HG03108 (cell line): ENCODE measurements around the gene NDUFA3.

ENCODE experiments used
- ATAC-seq: cut with Tn5 transposase; IDR thresholded peaks from one replicate; pipeline ENCODE4 v1.9.1; 2021; ENCODE audit warnings: moderate library complexity; ENCODE audit not compliant: unreplicated experiment

NDUFA3 gene

DNA sequence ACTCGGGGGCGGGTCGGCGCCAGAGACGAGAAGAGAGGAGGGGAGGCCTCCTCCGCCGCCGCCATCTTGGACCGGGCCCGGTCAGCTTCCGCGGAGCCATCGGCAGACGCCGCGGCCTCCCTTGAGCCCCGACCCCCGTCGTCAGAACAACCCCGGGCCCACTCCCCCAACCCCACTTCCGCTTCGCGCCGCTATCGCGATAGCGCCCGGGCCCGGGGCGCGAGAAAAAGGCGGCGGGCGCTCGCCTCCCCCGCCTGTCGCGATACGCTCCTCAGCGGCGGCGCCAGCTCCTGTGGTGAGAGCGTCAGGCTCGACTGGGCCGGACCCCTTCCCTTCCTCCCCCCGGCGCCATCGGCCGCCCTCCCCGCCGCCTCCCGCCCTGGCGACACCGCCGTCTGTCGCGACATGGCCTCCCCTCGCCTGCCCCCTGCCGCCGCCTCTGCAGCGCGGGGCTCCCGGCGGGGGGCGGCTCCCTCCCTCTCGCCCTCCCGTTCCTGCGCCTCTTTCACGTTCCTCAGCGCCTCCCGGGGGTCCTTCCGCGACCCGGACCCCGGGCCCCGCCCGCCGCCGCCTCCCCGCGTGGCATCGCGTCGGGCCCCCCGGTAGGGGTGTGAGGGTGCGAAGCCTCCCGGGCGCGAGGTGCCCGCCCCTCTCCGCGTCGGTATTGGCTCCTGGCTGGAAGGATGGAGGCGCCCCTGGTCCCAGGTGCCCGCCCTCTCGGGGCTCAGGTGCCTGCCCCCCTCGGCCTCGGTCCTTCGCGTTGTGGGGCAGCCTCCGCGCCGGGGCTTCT lies 35.2 kb downstream of the NDUFA3 start, which contains the start of gene CNOT3:
Gene CNOT3 (plus strand): TSS at position 64 of the 790 bp plus-strand sequence. CDS start 5,217 bp downstream, outside the sequence.
- ATAC-seq, result no peak

DNA sequence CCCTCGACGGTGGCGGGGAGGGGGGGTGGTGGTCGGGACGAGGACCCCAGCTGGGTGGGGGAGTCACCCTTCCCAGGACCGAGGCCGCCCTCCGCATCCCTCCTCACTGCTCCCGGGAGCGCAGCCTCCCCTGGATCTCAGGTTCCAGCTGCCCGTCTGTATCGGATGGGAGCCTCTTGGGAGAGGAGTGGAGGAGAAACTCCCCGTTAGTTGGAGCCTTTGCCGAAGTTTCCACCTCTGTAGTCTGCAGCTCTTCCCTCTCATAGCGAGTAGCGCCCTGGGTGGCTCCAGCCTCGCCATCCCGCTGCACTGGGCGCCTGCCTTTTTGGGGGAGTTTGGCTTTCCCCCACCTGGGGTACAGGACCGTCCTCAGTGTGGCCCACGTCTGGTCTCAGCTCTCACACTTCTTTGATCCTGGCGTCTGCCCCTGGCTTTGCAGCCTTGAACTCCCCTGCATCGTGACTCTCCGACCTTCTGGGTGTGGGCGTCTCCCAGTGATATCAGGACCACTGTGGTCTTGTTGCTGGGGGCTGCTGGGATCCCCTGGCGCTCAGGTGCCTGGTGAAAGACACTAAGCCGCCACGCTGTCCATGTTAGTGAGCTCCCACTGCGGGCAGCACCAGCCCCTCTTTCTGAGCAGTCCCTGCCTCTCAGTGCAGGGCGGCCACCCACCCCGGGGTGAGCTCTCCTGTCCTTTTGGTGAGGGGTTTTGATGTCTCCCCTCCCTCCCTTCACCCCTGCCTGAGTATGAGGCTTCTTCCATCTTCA lies 36.0 kb downstream of the NDUFA3 start:
- ATAC-seq, result no peak

DNA sequence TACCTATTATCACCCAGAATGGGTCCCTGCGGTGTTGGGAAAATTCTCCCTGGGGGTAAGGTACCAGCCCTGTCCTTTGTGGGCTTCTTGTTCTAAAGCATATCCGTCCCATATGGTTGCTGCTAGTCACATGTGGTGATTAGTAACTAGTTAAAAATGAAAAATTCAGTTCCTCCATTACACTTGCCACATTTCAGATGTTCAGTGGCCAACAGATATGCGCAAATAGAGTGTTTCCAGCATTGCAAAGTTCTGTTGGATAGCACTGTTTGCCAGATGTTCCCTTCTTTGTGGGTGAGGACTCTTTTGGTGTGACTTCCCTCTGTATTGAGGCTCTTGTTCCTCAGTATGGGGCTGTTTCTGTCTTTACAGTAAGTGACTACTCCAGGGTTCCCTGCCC lies 38.7 kb downstream of the NDUFA3 start:
- ATAC-seq, result no peak

DNA sequence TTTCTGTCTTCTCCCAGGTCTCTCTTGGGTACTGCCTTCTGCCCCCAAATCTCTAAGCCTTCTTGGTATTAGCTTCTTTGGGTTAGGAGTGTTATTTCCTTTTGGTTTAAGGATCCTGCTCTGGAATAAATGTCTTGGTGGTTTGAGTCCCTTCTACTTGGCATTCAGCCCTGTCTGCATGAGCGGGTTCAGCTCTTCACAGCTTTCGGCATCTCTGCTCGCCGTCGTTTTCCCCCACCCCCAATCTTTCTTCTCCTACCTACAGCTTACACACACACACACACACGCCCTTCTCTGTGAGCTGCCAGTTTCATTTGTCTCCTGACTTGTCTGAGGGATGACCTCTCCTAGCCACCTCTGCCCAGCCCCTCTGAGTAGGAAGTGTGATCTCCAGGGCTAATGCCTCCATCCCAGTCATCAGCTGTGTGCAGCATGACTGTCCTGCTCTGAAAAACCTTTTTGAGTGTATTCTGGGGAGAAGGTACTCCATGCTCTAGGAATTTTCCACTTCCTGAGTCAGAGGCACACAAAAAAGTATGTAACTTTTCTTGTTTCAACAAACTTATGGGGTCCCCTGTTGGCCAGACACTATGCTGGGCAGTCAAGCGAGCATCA lies 39.6 kb downstream of the NDUFA3 start:
- no peak for ATAC-seq

DNA sequence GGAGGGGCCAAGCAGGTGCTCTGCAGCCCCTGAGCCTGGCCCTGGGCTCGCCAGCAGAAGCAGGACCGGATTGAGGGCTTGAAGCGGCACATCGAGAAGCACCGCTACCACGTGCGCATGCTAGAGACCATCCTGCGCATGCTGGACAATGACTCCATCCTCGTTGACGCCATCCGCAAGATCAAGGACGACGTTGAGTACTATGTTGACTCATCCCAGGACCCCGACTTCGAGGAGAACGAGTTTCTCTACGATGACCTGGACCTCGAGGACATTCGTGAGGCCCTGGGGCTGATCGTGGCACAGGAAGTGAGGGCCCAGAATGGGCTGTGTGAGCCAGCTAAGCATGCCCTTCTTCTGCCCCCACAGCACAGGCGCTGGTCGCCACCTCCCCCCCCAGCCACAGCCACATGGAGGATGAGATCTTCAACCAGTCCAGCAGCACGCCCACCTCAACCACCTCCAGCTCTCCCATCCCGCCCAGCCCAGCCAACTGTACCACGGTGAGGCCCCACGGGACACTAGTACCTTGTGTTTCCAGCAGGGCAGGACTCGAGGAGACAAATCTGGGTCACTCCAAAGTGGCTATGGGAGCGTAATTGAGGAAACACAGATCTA lies 43.0 kb downstream of the NDUFA3 start:
- no peak for ATAC-seq

DNA sequence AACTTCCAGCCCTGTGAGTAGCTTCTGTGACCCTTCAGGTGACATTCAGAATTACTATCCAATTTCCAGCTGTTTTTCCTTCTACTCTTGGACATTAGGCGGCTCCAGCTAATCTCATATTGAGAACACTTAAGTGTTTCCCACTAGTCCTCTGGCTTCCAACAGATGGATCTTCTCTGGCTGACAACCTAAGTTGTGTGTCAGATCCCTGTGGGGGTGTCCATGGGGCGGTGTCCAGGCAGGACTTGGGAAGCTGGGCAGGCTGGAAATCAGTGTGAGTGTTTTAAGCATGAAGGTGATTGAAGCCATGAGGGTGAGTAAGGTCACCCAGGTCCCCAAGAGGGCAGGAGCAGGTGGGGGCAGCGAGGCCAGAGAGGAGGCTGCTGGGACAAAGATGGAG lies 45.0 kb downstream of the NDUFA3 start:
- ATAC-seq, result no peak

- ATAC-seq, result no peak
Observed at GRCh38 chr19:54148158-54148557, 45.5 kb downstream of the NDUFA3 start.

DNA sequence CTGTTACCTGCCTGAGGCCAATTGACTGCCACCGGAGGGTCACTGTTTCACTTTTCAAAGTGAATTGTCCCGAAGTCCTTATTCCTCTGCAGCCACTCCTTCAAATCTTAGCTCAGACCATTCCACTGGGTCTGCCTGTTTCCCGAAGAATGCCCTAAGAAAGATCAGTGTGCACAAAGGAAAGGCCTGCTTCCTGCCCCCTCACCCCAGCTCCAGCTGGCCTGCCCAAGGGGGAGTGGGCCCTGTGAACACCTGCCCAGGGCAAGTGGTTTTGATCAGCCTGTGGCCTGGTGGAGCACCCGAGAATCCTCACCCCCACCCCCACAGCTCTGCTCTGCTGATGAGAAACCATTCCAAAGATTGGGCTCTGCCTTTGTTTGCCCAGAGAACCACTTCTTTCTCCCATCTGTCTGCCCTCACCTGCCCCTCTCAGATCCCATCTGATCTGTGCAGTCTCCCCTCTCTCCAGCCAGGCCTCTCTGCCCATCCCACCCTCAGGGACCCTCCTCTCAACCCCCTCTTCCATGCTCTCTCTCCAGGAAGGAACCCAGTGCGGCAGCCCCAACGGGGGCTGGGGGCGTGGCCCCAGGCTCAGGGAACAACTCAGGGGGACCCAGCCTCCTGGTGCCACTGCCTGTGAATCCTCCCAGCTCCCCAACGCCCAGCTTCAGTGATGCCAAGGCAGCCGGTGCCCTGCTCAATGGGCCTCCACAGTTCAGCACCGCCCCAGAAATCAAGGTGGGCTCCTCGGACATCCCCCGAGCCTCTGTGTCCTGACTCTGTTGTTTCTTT lies 46.6 kb downstream of the NDUFA3 start:
- ATAC-seq, result no peak

DNA sequence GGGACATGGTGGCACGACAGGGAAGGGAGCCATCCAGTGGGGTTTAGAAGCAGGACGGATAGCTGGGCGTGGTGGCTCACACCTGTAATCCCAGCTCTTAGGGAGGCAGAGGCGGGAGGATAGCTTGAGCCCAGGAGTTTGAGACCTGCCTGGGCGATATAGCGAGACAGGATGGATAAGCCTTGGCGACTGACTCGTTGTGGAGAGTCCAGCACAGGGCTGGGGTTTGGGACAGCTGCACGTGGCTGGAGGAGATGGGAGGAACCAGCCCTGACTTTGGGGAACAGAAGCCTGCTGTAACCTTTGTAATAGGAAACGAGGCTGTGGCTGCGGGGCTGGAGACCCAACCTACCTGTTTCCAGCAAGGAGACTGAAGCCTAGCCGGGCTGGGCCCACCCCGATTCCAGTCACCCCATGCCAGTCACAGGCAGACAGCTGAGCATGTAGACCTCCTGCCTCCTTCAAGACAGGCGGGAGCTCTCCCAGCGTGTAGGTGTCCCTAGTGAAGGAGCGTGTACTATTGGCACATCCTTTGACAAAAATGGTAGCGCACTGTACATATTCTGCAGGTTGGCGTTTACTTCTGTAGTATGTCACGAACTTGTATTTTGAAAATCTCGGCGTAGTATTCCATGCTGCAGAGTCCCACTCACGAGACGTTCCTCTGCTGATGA lies 48.8 kb downstream of the NDUFA3 start:
- no peak for ATAC-seq

DNA sequence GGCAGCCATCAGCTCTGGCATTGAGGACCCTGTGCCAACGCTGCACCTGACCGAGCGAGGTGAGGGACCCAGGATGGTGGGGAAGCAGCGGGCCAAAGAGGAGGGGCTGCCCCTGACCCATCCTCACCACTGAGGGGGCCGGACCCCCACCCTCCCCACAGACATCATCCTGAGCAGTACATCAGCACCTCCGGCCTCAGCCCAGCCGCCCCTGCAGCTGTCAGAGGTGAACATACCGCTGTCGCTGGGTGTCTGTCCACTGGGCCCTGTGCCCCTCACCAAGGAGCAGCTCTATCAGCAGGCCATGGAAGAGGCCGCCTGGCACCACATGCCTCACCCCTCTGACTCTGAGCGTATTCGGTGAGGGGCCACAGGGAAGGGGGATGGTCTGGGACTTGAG lies 49.6 kb downstream of the NDUFA3 start:
- ATAC-seq, result no peak

DNA sequence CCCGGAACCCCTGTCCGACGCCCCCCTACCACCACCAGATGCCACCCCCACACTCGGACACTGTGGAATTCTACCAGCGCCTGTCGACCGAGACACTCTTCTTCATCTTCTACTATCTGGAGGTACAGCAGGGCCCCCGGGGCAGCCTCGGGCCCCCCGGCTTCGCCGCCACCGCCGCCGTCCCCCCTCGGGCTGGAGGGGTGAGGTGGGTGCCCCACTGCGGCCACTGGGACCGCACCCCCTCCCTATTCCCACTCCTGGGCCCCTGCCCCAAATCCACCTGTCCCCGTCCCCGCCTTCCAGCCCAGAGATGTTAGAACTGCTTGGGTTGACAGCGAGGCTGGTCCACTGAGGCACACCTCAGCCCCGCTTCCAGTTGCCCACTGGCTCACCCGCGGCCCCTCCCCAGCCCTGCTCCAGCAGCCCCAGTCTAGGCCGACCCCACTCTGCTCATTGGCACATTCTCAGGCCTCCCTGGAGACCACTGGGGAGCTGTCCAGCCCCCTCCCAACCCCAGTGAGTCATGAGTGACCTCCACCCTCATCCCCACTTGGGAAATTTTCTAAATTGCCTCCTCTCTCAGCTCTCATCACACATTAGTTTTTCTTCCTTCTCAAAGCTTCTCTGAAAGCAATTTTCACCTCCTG lies 50.3 kb downstream of the NDUFA3 start:
- ATAC-seq, result no peak

DNA sequence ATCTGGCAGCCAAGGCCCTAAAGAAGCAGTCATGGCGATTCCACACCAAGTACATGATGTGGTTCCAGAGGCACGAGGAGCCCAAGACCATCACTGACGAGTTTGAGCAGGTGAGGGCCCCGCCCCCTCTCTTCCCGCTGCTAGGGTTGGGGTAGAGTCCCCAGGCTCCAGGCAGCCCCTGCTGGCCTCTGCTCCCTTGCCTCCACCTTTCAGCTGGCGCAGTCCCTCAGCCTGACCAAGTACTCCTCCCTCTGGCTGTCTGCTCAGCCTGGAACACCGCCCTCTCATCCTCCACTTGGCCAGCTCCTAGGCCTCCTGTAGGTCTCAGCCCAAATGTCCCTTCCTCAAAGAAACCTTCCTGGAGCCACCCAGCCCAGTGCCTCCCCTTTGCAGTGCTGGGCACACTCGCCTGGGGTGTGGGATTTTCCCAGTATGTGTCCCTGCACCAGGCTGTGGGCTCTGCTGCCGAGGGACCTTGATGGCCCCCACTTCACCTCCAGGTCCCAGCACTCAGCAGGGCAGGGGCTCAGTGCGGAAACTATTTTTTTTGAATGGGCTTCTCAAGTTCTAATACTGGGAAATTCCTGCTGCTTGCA lies 51.2 kb downstream of the NDUFA3 start:
- ATAC-seq, result no peak

- no peak for ATAC-seq
Observed at GRCh38 chr19:54154603-54155345, 52.1 kb downstream of the NDUFA3 start.

DNA sequence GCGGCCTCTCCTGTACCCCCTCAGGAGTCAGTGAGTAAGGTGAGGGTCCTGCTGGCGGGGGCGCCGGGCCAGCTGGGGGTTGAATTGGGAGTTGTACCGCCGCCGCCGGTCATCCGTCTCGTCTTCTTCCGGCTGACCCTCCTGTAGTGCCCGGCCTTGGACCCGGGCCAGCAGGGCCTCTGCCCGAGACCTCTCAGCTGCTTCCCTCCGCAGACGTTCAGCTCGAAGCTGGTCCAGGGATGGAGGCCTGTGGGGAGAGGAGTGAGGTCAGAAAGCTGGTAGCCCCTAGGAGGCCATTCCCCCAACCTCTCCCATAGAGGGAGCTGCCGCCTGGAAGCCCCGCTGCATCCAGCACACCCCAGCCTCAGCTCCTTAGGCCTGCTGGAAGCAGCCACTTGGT lies 53.0 kb downstream of the NDUFA3 start:
- ATAC-seq, result no peak

GRCh38 chr19:54156490-54156889 lies 53.8 kb downstream of the NDUFA3 start:
- no peak for ATAC-seq

GRCh38 chr19:54156953-54157352 lies 54.3 kb downstream of the NDUFA3 start:
- ATAC-seq, result no peak
